ENCODE data around the gene RGL1.

RGL1 gene

DNA sequence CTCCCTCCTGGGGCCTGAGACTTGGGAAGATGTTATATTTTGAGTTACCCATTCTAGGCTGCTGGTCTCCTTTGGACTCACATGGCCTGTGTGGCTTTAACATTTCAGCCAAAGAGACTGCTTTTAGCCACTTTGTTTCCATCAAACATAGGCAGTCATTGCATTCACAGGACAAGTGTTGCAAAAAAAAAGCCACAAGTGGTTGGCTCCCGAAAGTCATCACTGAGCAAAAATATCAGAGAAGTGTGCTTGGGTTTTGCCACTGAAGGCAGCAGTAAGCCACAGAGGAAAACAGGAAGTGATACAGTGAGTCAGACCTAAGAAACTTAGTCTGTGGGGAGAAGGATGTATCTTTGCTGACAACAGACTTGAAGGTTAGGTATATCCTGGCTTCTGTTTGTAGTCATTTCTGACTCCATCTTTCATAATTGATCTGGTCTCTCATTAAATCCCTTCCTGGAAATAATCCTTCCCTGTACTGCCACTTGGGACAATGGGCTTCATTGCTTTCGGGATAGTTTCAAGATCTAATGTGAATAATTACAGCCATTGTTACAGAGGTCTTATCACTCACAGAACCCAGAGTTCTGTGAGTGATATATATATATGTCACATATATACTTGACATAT is 151.8 kb downstream of the RGL1 start:
- H3K36me3 ChIP-seq (ENCODE audit: control insufficient read depth, insufficient read depth, low read length) = no peaks in the 10 kb centered on the region
- no peaks in the 10 kb centered on the region for H3K27me3 ChIP-seq (ENCODE audit: control insufficient read depth, insufficient read depth, low read length)
- no peak overlapping the region for H3K27ac ChIP-seq (ENCODE audit: low read depth, low read length)
- H3K4me3 ChIP-seq (ENCODE audit: low read depth, low read length) = no peak overlapping the region
- H3K9ac ChIP-seq (ENCODE audit: low read length) = no peak overlapping the region
- peaks cover 4% of the 10 kb centered on the region; the same call in 1 of the 2 replicates for H3K4me1 ChIP-seq (ENCODE audit: control insufficient read depth, insufficient read depth, low read length)
- H3K9me3 ChIP-seq (ENCODE audit: control insufficient read depth, insufficient read depth, low read depth, low read length) = no peaks in the 10 kb centered on the region

DNA sequence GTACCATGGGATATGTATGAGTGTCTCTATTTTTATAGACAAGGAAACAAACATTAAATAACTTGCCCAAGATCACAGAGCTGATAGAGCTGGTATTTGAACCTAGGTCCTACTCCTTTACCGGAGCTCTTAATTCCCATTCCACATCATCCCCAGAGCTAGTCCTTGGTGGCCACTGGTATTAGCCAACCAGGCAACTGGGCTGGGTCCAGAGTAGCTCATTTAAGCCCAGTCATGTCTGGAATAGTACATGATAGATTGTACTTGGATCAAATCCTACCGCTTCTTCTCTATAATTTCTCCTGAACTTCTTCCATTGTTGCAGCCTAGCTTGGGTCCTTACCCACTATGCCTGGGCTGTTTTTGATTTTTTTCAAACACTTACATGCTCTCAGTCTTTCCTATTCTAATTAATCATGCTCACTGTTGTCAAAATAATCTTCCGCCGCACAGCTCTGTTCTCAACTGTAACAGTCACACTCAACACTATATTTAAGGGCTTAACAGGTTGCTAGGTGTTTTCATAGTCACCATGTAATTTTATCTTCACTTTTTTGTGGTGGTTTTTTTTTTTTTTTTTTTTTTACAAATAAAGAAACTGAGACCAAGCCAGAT is 152.4 kb downstream of the RGL1 start:
- Histone ChIP-seq H3K9ac (ENCODE audit: low read length) (no peak overlapping the region), H3K9me3 (ENCODE audit: control insufficient read depth, insufficient read depth, low read depth, low read length) (no peaks in the 10 kb centered on the region), H3K4me1 (ENCODE audit: control insufficient read depth, insufficient read depth, low read length) (peaks cover 4% of the 10 kb centered on the region; the same call in 1 of the 2 replicates), H3K27ac (ENCODE audit: low read depth, low read length) (no peak overlapping the region), H3K4me3 (ENCODE audit: low read depth, low read length) (no peak overlapping the region), H3K27me3 (ENCODE audit: control insufficient read depth, insufficient read depth, low read length) (no peaks in the 10 kb centered on the region), H3K36me3 (ENCODE audit: control insufficient read depth, insufficient read depth, low read length) (no peaks in the 10 kb centered on the region)

DNA sequence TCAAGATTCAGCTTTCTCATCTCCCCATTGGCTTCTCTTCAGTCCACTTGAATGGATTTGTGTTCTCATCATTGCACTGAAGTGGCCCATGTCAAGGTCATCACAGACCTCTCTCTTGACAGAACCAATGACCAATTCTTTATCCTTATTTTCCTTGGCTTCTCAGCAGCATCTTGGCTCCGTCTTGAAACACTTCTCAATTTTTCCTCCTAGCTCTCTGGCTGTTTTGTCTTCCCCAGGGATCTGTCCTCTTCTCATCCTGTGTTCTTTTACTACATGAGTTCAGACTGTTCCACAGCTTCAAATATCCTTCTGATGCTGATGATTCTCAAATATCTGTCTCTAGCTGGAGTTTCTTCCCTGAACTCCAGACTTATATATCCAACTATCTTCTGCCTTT is 154.0 kb downstream of the RGL1 start:
- Histone ChIP-seq H3K27me3 (ENCODE audit: control insufficient read depth, insufficient read depth, low read length) (no peaks in the 10 kb centered on the region), H3K36me3 (ENCODE audit: control insufficient read depth, insufficient read depth, low read length) (no peaks in the 10 kb centered on the region), H3K4me1 (ENCODE audit: control insufficient read depth, insufficient read depth, low read length) (peaks cover 4% of the 10 kb centered on the region; the same call in 1 of the 2 replicates), H3K9ac (ENCODE audit: low read length) (no peak overlapping the region), H3K9me3 (ENCODE audit: control insufficient read depth, insufficient read depth, low read depth, low read length) (no peaks in the 10 kb centered on the region), H3K4me3 (ENCODE audit: low read depth, low read length) (no peak overlapping the region), H3K27ac (ENCODE audit: low read depth, low read length) (no peak overlapping the region)

DNA sequence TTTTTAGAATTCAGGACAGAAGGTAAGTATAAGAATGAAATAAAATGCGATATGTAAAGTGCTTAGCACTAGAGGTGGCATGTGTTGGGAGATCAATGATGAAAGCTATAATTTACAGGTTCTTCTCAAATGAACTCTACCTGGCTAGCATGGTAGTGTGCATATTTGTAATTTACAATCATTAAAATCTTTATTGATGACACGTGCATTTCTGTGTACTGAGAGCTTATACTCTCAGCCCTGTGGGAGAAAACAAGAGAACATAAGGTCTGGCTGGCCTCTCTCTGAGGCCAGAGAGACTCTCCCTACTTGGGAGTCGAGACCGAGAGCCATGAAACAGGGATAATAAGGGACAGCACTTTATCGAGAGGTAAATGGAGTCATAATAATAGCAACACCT is 156.2 kb downstream of the RGL1 start:
- no peak overlapping the region for H3K9ac ChIP-seq (ENCODE audit: low read length)
- no peaks in the 10 kb centered on the region for H3K27me3 ChIP-seq (ENCODE audit: control insufficient read depth, insufficient read depth, low read length)
- H3K36me3 ChIP-seq (ENCODE audit: control insufficient read depth, insufficient read depth, low read length) = no peaks in the 10 kb centered on the region
- no peak overlapping the region for H3K27ac ChIP-seq (ENCODE audit: low read depth, low read length)
- no peak overlapping the region for H3K4me3 ChIP-seq (ENCODE audit: low read depth, low read length)
- peaks cover 4% of the 10 kb centered on the region; the same call in 1 of the 2 replicates for H3K4me1 ChIP-seq (ENCODE audit: control insufficient read depth, insufficient read depth, low read length)
- H3K9me3 ChIP-seq (ENCODE audit: control insufficient read depth, insufficient read depth, low read depth, low read length) = no peaks in the 10 kb centered on the region

DNA sequence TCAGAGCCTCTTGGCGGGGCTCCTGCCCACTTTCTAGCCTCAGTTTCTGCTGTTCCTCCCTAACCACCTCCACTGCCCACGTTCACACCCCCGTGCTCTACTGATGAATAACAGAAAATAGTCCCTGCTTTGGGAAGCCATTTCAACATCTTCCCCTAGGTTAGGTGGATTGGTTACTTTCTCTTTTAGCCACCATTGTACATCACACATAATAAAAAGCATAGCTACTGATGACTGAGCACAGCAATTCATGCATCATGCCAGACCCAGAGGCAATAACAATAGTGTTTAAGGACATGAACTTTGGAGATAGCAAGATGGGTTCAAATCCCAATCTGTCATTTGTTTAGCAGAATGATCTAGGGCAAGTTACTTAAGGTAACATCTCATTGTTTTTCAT is 158.0 kb downstream of the RGL1 start:
- no peaks in the 10 kb centered on the region for H3K4me1 ChIP-seq (ENCODE audit: control insufficient read depth, insufficient read depth, low read length)
- H3K36me3 ChIP-seq (ENCODE audit: control insufficient read depth, insufficient read depth, low read length) = no peaks in the 10 kb centered on the region

DNA sequence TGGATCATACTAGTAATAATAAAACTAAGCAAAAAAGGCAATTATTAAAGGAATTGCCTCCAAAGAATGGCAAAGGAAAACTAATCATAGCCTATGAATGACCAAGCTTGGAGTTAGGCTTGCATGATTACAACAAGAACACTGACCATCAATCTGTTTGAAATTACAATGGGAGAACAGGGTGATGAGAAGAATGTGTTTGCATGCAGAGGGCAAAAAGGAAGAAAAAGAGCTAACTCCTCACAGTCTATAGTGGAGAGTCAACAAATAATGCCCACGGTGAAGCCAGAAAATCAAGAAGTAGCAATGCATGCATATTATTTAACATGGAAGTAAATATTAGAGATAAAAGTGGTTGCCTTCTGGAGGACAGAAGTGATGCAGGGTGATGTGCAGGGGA is 160.8 kb downstream of the RGL1 start:
- H3K27me3 ChIP-seq (ENCODE audit: control insufficient read depth, insufficient read depth, low read length) = no peaks in the 10 kb centered on the region
- H3K4me1 ChIP-seq (ENCODE audit: control insufficient read depth, insufficient read depth, low read length) = no peaks in the 10 kb centered on the region
- H3K9ac ChIP-seq (ENCODE audit: low read length) = no peak overlapping the region
- H3K36me3 ChIP-seq (ENCODE audit: control insufficient read depth, insufficient read depth, low read length) = no peaks in the 10 kb centered on the region
- H3K4me3 ChIP-seq (ENCODE audit: low read depth, low read length) = no peak overlapping the region
- H3K9me3 ChIP-seq (ENCODE audit: control insufficient read depth, insufficient read depth, low read depth, low read length) = no peaks in the 10 kb centered on the region
- no peak overlapping the region for H3K27ac ChIP-seq (ENCODE audit: low read depth, low read length)

More for the DNA sequence above, 158.0 kb downstream of the RGL1 start:
- H3K27ac ChIP-seq (ENCODE audit: low read depth, low read length) = no peak overlapping the region
- H3K4me3 ChIP-seq (ENCODE audit: low read depth, low read length) = no peak overlapping the region
- no peaks in the 10 kb centered on the region for H3K27me3 ChIP-seq (ENCODE audit: control insufficient read depth, insufficient read depth, low read length)
- H3K9ac ChIP-seq (ENCODE audit: low read length) = no peak overlapping the region
- H3K9me3 ChIP-seq (ENCODE audit: control insufficient read depth, insufficient read depth, low read depth, low read length) = no peaks in the 10 kb centered on the region

DNA sequence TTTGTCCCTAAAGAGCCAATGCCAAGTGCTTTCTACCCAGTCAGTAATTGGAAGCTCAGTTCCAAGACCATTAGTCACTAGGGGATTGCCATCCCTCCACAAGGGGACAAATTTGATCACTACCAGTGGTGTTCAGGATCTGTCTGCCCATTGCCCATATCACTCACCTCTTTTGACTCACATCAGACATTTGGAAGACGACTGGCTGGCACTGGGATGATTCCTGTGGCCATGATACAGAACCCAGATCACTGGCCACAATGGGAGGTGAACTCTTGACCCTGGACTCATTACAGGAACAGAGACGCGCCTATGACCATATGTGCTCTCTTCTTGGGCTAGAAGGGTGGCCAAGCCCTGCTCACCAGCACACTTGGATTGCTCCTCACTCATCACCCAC is 161.6 kb downstream of the RGL1 start:
- H3K36me3 ChIP-seq (ENCODE audit: control insufficient read depth, insufficient read depth, low read length) = no peaks in the 10 kb centered on the region
- no peak overlapping the region for H3K27ac ChIP-seq (ENCODE audit: low read depth, low read length)
- no peak overlapping the region for H3K4me3 ChIP-seq (ENCODE audit: low read depth, low read length)
- no peak overlapping the region for H3K9ac ChIP-seq (ENCODE audit: low read length)
- H3K4me1 ChIP-seq (ENCODE audit: control insufficient read depth, insufficient read depth, low read length) = no peaks in the 10 kb centered on the region
- H3K9me3 ChIP-seq (ENCODE audit: control insufficient read depth, insufficient read depth, low read depth, low read length) = no peaks in the 10 kb centered on the region
- no peaks in the 10 kb centered on the region for H3K27me3 ChIP-seq (ENCODE audit: control insufficient read depth, insufficient read depth, low read length)

DNA sequence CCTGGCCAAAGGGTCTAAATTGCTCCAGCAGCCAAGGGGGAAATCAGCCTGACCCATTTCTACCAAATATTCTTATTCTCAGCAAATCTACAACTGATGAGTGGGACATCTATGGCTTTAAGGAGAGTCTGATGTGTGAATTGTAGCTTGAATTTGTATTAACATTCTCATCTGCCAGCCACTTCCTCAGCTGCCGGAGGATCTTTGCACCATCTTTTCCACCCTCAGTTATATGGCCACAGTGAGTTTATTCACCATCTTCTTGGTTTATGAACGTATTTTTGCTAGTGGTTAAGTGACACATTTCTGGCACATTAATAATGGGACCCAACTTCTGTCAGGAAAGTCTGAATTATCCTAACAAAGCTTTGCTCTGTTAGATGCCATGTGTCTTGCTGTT is 163.0 kb downstream of the RGL1 start:
- Histone ChIP-seq H3K4me3 (ENCODE audit: low read depth, low read length) (no peak overlapping the region), H3K4me1 (ENCODE audit: control insufficient read depth, insufficient read depth, low read length) (no peaks in the 10 kb centered on the region), H3K36me3 (ENCODE audit: control insufficient read depth, insufficient read depth, low read length) (no peaks in the 10 kb centered on the region), H3K9ac (ENCODE audit: low read length) (no peak overlapping the region), H3K27ac (ENCODE audit: low read depth, low read length) (no peak overlapping the region), H3K27me3 (ENCODE audit: control insufficient read depth, insufficient read depth, low read length) (no peaks in the 10 kb centered on the region), H3K9me3 (ENCODE audit: control insufficient read depth, insufficient read depth, low read depth, low read length) (no peaks in the 10 kb centered on the region)

DNA sequence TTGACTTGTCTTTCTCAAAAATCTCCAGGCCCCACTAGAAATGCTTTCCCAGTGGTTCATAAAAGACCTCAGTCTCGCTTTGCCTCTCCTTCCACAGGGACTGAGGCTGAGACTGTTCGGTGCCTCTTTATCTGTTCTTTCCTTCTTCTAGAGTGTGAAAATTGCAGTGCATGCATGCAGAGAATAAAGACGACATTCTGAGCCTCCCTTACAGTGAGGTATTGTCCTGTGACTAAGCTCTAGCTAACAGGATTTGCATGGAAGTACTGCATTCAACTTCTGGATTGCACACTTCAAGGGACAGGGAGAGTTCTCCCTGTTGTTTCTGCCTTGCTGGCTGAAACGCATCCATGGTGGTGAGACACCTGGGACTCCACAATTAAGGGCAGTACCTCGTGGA is 163.5 kb downstream of the RGL1 start:
- Histone ChIP-seq H3K4me1 (ENCODE audit: control insufficient read depth, insufficient read depth, low read length) (no peaks in the 10 kb centered on the region), H3K27me3 (ENCODE audit: control insufficient read depth, insufficient read depth, low read length) (no peaks in the 10 kb centered on the region), H3K27ac (ENCODE audit: low read depth, low read length) (no peak overlapping the region), H3K9ac (ENCODE audit: low read length) (no peak overlapping the region), H3K4me3 (ENCODE audit: low read depth, low read length) (no peak overlapping the region), H3K36me3 (ENCODE audit: control insufficient read depth, insufficient read depth, low read length) (no peaks in the 10 kb centered on the region), H3K9me3 (ENCODE audit: control insufficient read depth, insufficient read depth, low read depth, low read length) (no peaks in the 10 kb centered on the region)

DNA sequence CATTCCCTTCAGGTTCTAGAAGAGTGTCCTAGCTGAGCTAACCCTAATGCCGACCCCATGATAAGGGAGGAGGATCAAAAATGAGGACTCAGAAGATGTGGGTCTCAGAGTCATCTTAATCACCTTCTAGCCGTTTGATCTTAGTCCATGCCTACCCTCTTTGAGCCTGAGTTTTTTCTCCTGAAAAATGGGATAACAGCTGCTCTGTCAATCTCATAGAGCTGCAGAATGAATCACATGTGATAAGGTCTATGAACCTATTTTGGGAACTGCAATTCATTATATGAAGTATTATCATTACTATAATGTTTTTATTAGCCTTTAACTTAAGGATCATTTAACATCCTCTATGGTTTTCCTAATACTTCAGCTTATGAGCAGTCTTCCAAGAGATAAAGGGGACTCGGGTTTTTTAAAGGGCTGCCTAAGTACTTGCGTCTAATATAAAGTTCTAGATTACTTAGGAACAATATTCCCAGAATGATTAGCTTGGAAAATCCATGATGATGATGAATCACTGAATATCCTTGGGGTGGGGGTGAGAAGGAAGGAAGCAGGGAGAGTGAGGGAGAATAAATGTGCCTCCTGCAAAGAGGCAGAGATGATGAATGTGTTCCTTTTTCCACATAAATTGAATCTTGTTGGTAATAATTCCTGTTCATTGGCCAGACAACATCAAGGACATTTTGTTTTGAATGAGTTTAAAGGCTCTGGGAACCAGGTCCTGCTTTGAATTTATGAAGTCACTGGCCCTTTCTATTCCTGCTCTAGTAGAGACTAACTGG is 165.8 kb downstream of the RGL1 start:
- H3K36me3 ChIP-seq (ENCODE audit: control insufficient read depth, insufficient read depth, low read length) = no peaks in the 10 kb centered on the region
- no peak overlapping the region for H3K9ac ChIP-seq (ENCODE audit: low read length)
- H3K27me3 ChIP-seq (ENCODE audit: control insufficient read depth, insufficient read depth, low read length) = no peaks in the 10 kb centered on the region
- H3K4me3 ChIP-seq (ENCODE audit: low read depth, low read length) = no peak overlapping the region
- H3K27ac ChIP-seq (ENCODE audit: low read depth, low read length) = no peak overlapping the region
- H3K9me3 ChIP-seq (ENCODE audit: control insufficient read depth, insufficient read depth, low read depth, low read length) = no peaks in the 10 kb centered on the region
- H3K4me1 ChIP-seq (ENCODE audit: control insufficient read depth, insufficient read depth, low read length) = no peaks in the 10 kb centered on the region

DNA sequence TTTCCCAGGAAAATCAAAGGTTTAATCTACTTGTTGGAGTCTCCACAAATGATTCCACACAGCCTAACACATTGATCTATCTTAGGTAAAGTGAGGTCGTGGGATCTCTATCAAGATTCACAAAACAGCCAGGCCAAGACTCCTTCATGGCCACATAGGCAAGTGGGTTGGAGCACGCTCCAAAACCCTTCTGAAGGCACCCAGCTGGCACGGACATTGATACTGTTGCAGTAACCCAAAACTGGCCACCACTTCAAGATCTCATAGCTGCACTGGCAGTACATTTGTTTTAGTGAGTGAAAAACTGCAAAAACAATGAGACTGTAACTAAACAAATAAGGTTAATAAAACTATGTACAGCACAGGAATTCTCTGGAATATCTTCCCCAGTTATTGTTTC is 170.7 kb downstream of the RGL1 start:
- Histone ChIP-seq H3K27me3 (ENCODE audit: control insufficient read depth, insufficient read depth, low read length) (no peaks in the 10 kb centered on the region), H3K4me3 (ENCODE audit: low read depth, low read length) (no peak overlapping the region), H3K36me3 (ENCODE audit: control insufficient read depth, insufficient read depth, low read length) (no peaks in the 10 kb centered on the region), H3K4me1 (ENCODE audit: control insufficient read depth, insufficient read depth, low read length) (peaks cover 4% of the 10 kb centered on the region; the same call in 1 of the 2 replicates), H3K9ac (ENCODE audit: low read length) (no peak overlapping the region), H3K27ac (ENCODE audit: low read depth, low read length) (no peak overlapping the region), H3K9me3 (ENCODE audit: control insufficient read depth, insufficient read depth, low read depth, low read length) (no peaks in the 10 kb centered on the region)

Data from HUES6 (cell line).